OCI-LY1 (cell line): Measurements from ENCODE around the gene CNTNAP2.

Source experiments
- H2AFZ ChIP-seq: fragments of 200-600 bp; sonication (generic), shearing (Covaris generic); 2 replicates; pipeline ENCODE4 v1.6.0; 2014; ENCODE audit warnings: antibody characterized with exemption, mild to moderate bottlenecking, low read length
- H3F3A ChIP-seq: fragments of 200-600 bp; sonication (generic), shearing (Covaris generic); 2 replicates; pipeline ENCODE4 v1.6.0; 2014; ENCODE audit warnings: mild to moderate bottlenecking, antibody characterized with exemption, low read length, moderate library complexity; ENCODE audit not compliant: insufficient read depth
- H3K27ac ChIP-seq: fragments of 200-600 bp; sonication (generic); 2 replicates; pipeline ENCODE4 v1.5.1; 2014; ENCODE audit warnings: low read length, mixed run types, mild to moderate bottlenecking, low read depth; ENCODE audit not compliant: poor library complexity, severe bottlenecking
- H3K27me3 ChIP-seq: fragments of 200-600 bp; sonication (generic); 2 replicates; pipeline ENCODE4 v1.6.0; 2014; ENCODE audit warnings: antibody characterized with exemption, mild to moderate bottlenecking, low read length, moderate library complexity; ENCODE audit not compliant: insufficient read depth
- H3K36me3 ChIP-seq: fragments of 200-600 bp; sonication (generic); 2 replicates; pipeline ENCODE4 v1.6.1; 2014; ENCODE audit warnings: mild to moderate bottlenecking, antibody characterized with exemption, low read length, moderate library complexity, mixed read lengths; ENCODE audit not compliant: insufficient read depth
- H3K4me1 ChIP-seq: fragments of 200-600 bp; sonication (generic); 2 replicates; pipeline ENCODE4 v1.5.1; 2014; ENCODE audit warnings: mild to moderate bottlenecking, low read length, moderate library complexity; ENCODE audit not compliant: insufficient read depth, severe bottlenecking
- H3K4me2 ChIP-seq: fragments of 200-600 bp; sonication (generic), shearing (Covaris generic); 2 replicates; pipeline ENCODE4 v1.6.1; 2014; ENCODE audit warnings: low read length
- H3K4me3 ChIP-seq: fragments of 200-600 bp; sonication (generic); 2 replicates; pipeline ENCODE4 v1.5.1; 2014; ENCODE audit warnings: low read length, low read depth, mild to moderate bottlenecking, mixed read lengths; ENCODE audit not compliant: poor library complexity, severe bottlenecking
- H3K79me2 ChIP-seq: fragments of 200-600 bp; shearing (Covaris generic); 2 replicates; pipeline ENCODE4 v1.6.1; 2016; ENCODE audit warnings: mixed run types, low read length, mixed read lengths; ENCODE audit not compliant: insufficient read depth
- H3K9ac ChIP-seq: fragments of 200-600 bp; sonication (generic), shearing (Covaris generic); 2 replicates; pipeline ENCODE4 v1.6.1; 2014; ENCODE audit warnings: mild to moderate bottlenecking, low read length, mixed read lengths
- H3K9me2 ChIP-seq: fragments of 200-600 bp; sonication (generic), shearing (Covaris generic); 2 replicates; pipeline ENCODE4 v1.6.1; 2014; ENCODE audit warnings: low read depth, mild to moderate bottlenecking, low read length, mixed read lengths
- H3K9me3 ChIP-seq: fragments of 200-600 bp; shearing (Covaris generic); 2 replicates; pipeline ENCODE4 v1.6.1; 2014; ENCODE audit warnings: low read length, mixed read lengths
- H4K20me1 ChIP-seq: fragments of 200-600 bp; sonication (generic), shearing (Covaris generic); 2 replicates; pipeline ENCODE4 v1.6.0; 2016; ENCODE audit warnings: mild to moderate bottlenecking, low read length; ENCODE audit not compliant: insufficient read depth
- CTCF ChIP-seq: fragments of 200-600 bp; sonication (generic), shearing (Covaris generic); IDR thresholded peaks from 2 replicates; pipeline ENCODE4 v1.5.1; 2017; ENCODE audit warnings: mild to moderate bottlenecking, antibody characterized with exemption, low read length, moderate library complexity, mixed read lengths
- EZH2 ChIP-seq: fragments of 200-600 bp; sonication (generic), shearing (Covaris generic); IDR thresholded peaks from 2 replicates; pipeline ENCODE4 v1.8.0; 2017; ENCODE audit warnings: borderline replicate concordance, mixed run types, mild to moderate bottlenecking, antibody characterized with exemption, low read length, moderate library complexity, mixed read lengths

Gene CNTNAP2

GRCh38 chr7:146116521-146117222 lies at the start of gene CNTNAP2:
Gene CNTNAP2, plus strand, starts transcription at chr7:146116801. Its CDS starts 76 bp downstream, at chr7:146116877.
- Histone ChIP-seq H2AFZ (no peak within 1 kb of the TSS), H3K27ac (no peak within 1 kb of the TSS)

GRCh38 chr7:146067880-146068279 lies 48.7 kb upstream of the CNTNAP2 start:
- Histone ChIP-seq H3K9me3 (no peaks in the 10 kb centered on the region), H3K9me2 (no peaks in the 10 kb centered on the region), H3K9ac (no peak overlapping the region), H3K27ac (no peak overlapping the region), H3K36me3 (no peaks in the 10 kb centered on the region), H3K4me1 (no peaks in the 10 kb centered on the region), H4K20me1 (no peaks in the 10 kb centered on the region), H3K79me2 (no peaks in the 10 kb centered on the region), H3K4me3 (no peak overlapping the region), H3F3A (no peaks in the 10 kb centered on the region), H2AFZ (no peak overlapping the region), H3K4me2 (no peak overlapping the region), H3K27me3 (no peaks in the 10 kb centered on the region)
- TF ChIP-seq EZH2, result no peak
- no peak for TF ChIP-seq CTCF

More at GRCh38 chr7:146116521-146117222, at the start of gene CNTNAP2:
- H3K9me2 ChIP-seq, result no peaks in the 10 kb centered on the region
- H3K79me2 ChIP-seq, result no peaks in the 10 kb centered on the region
- no peak within 1 kb of the TSS for H3K4me2 ChIP-seq
- no peaks in the 10 kb centered on the region for H3K36me3 ChIP-seq
- no peaks in the 10 kb centered on the region for H4K20me1 ChIP-seq
- TF ChIP-seq CTCF, result no peak
- no peak for TF ChIP-seq EZH2
- no peaks in the 10 kb centered on the region for H3F3A ChIP-seq
- H3K27me3 ChIP-seq, result no peaks in the 10 kb centered on the region
- peaks cover 6% of the 10 kb centered on the region for H3K4me1 ChIP-seq
- H3K4me3 ChIP-seq, result no peak within 1 kb of the TSS
- no peak within 1 kb of the TSS for H3K9ac ChIP-seq
- H3K9me3 ChIP-seq, result no peaks in the 10 kb centered on the region; the same call in 1 of the 2 replicates

GRCh38 chr7:146074195-146074765 lies 42.3 kb upstream of the CNTNAP2 start:
- H3F3A ChIP-seq, result no peaks in the 10 kb centered on the region
- no peaks in the 10 kb centered on the region for H3K79me2 ChIP-seq
- H4K20me1 ChIP-seq, result no peaks in the 10 kb centered on the region
- no peaks in the 10 kb centered on the region for H3K36me3 ChIP-seq
- H3K9ac ChIP-seq, result no peak overlapping the region
- no peak; the same call in 1 of the 2 replicates for TF ChIP-seq CTCF
- no peak for TF ChIP-seq EZH2
- H3K4me2 ChIP-seq, result no peak overlapping the region; the same call in 1 of the 2 replicates
- H3K4me1 ChIP-seq, result peaks cover 10% of the 10 kb centered on the region
- H2AFZ ChIP-seq, result no peak overlapping the region
- no peak overlapping the region for H3K27ac ChIP-seq
- H3K4me3 ChIP-seq, result no peak overlapping the region
- no peaks in the 10 kb centered on the region for H3K9me3 ChIP-seq
- H3K27me3 ChIP-seq, result no peaks in the 10 kb centered on the region
- no peaks in the 10 kb centered on the region for H3K9me2 ChIP-seq
